Hepatocyte (in vitro differentiated cells): ENCODE results near the gene LCE4A.

Experiments
- CTCF ChIP-seq: fragments of 200-600 bp; sonication (generic); IDR thresholded peaks from 2 replicates; pipeline ENCODE4 v1.5.1; 2016; ENCODE audit warnings: antibody characterized with exemption, mild to moderate bottlenecking; ENCODE audit not compliant: poor library complexity
- EZH2 ChIP-seq: fragments of 200-600 bp; sonication (generic); IDR thresholded peaks from 2 replicates; pipeline ENCODE4 v1.6.1; 2016; ENCODE audit warnings: antibody characterized with exemption, mild to moderate bottlenecking, borderline replicate concordance
- EZH2phosphoT487 ChIP-seq: fragments of 200-600 bp; sonication (generic); IDR thresholded peaks from one replicate; pipeline ENCODE4 v1.6.1; 2018; ENCODE audit warnings: antibody characterized with exemption, mild to moderate bottlenecking, low read depth, moderate library complexity; ENCODE audit not compliant: unreplicated experiment, severe bottlenecking

GRCh38 chr1:152658649-152659048 is 49.3 kb upstream of the LCE4A start:
- no peak for TF ChIP-seq CTCF
- TF ChIP-seq EZH2: no peak
- TF ChIP-seq EZH2phosphoT487: no peak
